ENCODE data around the gene MPND. TPM values are rescaled to one million over a fixed set of nuclear protein-coding genes. Genes with fewer than 3 reads are reported as not detected.

The MPND gene
- total RNA-seq, 1 experiment from 2014 or later: 22.6 TPM

DNA sequence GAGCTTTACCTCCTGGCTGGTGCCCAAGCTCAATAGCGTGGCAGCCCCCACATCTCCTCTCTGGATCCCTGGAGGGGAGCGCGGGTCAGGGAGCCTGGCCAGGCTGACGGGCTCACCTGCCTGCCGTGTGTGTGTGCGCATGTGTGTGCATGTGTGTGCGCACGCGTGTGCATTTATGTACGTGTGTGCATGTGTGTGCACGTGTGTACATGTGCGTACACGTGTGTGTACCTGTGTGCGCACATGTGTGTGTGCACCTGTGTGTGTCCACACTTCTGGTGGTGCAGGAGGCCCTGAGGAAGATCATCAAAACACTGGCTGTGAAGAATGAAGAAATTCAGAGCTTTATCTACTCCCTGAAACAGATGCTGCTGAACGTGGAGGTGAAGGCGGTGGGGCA, 37.7 kb upstream of the MPND start:
- Histone ChIP-seq H3K27me3 (replicated peaks; ENCODE audit: insufficient read depth, low read depth, low read length, poor library complexity) (no peaks in the 10 kb centered on the region), H3K27ac (ENCODE audit: low read depth, low read length, poor library complexity, severe bottlenecking) (no peak overlapping the region), H3K4me3 (ENCODE audit: low read depth, low read length, poor library complexity, severe bottlenecking) (no peak overlapping the region), H3K4me1 (ENCODE audit: insufficient read depth, low read length, poor library complexity, severe bottlenecking) (no peaks in the 10 kb centered on the region), H3K36me3 (ENCODE audit: insufficient read depth, low read length, poor library complexity, severe bottlenecking) (no peaks in the 10 kb centered on the region), H3K9me3 (ENCODE audit: low read depth, low read length, poor library complexity, severe bottlenecking) (no peaks in the 10 kb centered on the region)
- intact Hi-C loops (cut with micrococcal nuclease; ENCODE audit: unreplicated experiment): no loop called here
- TF ChIP-seq, protein P1, sequence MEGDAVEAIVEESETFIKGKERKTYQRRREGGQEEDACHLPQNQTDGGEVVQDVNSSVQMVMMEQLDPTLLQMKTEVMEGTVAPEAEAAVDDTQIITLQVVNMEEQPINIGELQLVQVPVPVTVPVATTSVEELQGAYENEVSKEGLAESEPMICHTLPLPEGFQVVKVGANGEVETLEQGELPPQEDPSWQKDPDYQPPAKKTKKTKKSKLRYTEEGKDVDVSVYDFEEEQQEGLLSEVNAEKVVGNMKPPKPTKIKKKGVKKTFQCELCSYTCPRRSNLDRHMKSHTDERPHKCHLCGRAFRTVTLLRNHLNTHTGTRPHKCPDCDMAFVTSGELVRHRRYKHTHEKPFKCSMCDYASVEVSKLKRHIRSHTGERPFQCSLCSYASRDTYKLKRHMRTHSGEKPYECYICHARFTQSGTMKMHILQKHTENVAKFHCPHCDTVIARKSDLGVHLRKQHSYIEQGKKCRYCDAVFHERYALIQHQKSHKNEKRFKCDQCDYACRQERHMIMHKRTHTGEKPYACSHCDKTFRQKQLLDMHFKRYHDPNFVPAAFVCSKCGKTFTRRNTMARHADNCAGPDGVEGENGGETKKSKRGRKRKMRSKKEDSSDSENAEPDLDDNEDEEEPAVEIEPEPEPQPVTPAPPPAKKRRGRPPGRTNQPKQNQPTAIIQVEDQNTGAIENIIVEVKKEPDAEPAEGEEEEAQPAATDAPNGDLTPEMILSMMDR (conservative IDR thresholded peaks at IDR 0.05; ENCODE audit: low read depth, low read length): no peak
- no peak for TF ChIP-seq EZH2 (IDR thresholded peaks at IDR 0.05; ENCODE audit: borderline replicate concordance, low read depth, low read length, poor library complexity, severe bottlenecking)
- ChIA-PET CTCF (no interaction called here), POLR2A (ENCODE audit: low non-redundant PET) (no interaction called here)
- no TSS peak for BruUV-seq (replicated peaks)
- no peak for DNase-seq (ENCODE audit: low spot score)

DNA sequence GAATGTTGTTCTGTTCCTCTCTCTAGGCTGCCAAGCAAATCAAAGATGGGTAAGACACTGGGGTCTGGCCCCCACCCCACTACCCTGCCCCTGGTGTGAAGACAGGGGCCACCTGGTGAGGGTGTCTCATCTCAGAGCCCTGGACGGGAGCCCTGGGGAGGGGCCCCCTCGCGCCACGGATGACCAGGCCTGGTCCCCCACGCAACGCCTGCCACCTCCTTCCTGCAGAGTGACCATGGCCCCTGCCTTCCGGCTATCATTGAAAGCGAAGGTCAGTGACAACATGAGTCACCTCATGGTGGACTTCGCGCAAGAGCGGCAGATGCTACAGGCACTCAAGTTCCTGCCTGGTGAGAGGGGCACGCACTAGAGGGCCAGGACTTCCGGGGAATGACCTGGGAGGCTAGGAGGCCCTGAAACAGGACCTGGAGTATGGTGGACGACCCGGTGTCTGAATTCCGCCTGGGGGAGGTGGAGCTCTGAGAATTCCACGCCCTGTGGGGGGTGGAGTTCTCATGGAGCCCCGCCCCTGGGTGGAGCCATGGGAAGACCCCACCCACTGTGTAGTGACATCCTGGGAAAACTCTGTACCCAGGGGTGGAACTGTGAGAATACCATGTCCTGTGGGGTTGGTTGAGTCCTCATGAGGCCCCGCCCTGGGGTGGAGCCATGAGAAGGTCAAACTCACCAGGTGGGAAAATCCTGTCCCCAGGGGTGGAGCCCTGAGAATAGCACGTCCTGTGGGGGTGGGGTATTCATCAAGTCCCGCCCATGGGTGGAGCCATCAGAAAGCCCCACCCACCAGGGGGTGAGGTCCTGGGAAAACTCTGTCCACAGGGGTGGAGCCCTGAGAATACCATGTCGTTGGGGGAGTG, 32.9 kb upstream of the MPND start:
- Histone ChIP-seq H3K9me3 (ENCODE audit: low read depth, low read length, poor library complexity, severe bottlenecking) (no peaks in the 10 kb centered on the region), H3K4me1 (ENCODE audit: insufficient read depth, low read length, poor library complexity, severe bottlenecking) (no peaks in the 10 kb centered on the region), H3K27ac (ENCODE audit: low read depth, low read length, poor library complexity, severe bottlenecking) (no peak overlapping the region), H3K36me3 (ENCODE audit: insufficient read depth, low read length, poor library complexity, severe bottlenecking) (no peaks in the 10 kb centered on the region), H3K27me3 (replicated peaks; ENCODE audit: insufficient read depth, low read depth, low read length, poor library complexity) (no peaks in the 10 kb centered on the region), H3K4me3 (ENCODE audit: low read depth, low read length, poor library complexity, severe bottlenecking) (no peak overlapping the region)
- intact Hi-C loops (cut with micrococcal nuclease; ENCODE audit: unreplicated experiment): no loop called here
- TF ChIP-seq, protein P1 (conservative IDR thresholded peaks at IDR 0.05; ENCODE audit: low read depth, low read length): no peak
- TF ChIP-seq EZH2 (IDR thresholded peaks at IDR 0.05; ENCODE audit: borderline replicate concordance, low read depth, low read length, poor library complexity, severe bottlenecking): no peak
- ChIA-PET POLR2A (ENCODE audit: low non-redundant PET) (no interaction called here), CTCF (no interaction called here)
- no TSS peak for BruUV-seq (replicated peaks)
- no peak for DNase-seq (ENCODE audit: low spot score)

DNA sequence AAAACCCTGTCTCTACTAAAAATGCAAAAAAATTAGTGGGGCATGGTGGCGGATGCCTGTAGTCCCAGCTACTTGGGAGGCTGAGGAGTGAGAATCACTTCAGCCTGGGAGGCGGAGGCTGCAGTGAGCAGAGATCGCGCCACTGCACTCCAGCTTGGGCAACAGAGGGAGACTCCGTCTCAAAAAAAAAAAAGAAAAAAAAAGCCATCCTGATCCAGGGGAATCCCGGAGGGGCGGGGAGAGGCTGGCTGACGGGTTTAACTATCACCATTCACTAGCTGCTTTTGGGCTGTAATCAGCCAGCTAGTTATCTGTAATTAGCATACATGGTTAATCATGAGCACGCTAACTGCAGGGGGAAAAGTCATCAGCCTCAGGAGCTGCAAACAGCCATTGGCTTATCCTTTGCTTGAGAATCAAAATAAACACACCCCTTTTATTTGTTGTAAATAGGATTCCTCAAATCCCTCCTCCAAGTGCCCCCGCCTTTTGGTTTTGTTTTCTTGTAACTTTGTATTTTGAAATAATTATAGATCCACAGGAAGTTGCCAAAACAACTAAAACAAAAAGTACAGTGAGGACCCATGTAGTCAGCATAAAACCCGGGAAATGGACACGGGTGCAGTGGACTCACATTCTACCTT, 29.4 kb upstream of the MPND start:
- no TSS peak for BruUV-seq (replicated peaks)
- Histone ChIP-seq H3K9me3 (ENCODE audit: low read depth, low read length, poor library complexity, severe bottlenecking) (no peaks in the 10 kb centered on the region), H3K27me3 (replicated peaks; ENCODE audit: insufficient read depth, low read depth, low read length, poor library complexity) (no peaks in the 10 kb centered on the region), H3K27ac (ENCODE audit: low read depth, low read length, poor library complexity, severe bottlenecking) (no peak overlapping the region), H3K4me3 (ENCODE audit: low read depth, low read length, poor library complexity, severe bottlenecking) (no peak overlapping the region), H3K36me3 (ENCODE audit: insufficient read depth, low read length, poor library complexity, severe bottlenecking) (no peaks in the 10 kb centered on the region), H3K4me1 (ENCODE audit: insufficient read depth, low read length, poor library complexity, severe bottlenecking) (no peaks in the 10 kb centered on the region)
- DNase-seq (ENCODE audit: low spot score): no peak
- ChIA-PET POLR2A (ENCODE audit: low non-redundant PET) (interaction anchor here (0.7 kb wide), 1 partner anchor 1753 kb away, joined by 4 read pairs; no protein-coding TSS in a partner anchor), CTCF (no interaction called here)
- no peak for TF ChIP-seq EZH2 (IDR thresholded peaks at IDR 0.05; ENCODE audit: borderline replicate concordance, low read depth, low read length, poor library complexity, severe bottlenecking)
- TF ChIP-seq, protein P1 (conservative IDR thresholded peaks at IDR 0.05; ENCODE audit: low read depth, low read length): no peak
- intact Hi-C loops (cut with micrococcal nuclease; ENCODE audit: unreplicated experiment): no loop called here

Data from A673 (cell line).